GF-D8 (cell line): ENCODE data around the gene PDE8B.

Experiments used
- DNase-seq: peaks from one replicate; lab custom pipeline; 2025; lab: John Stamatoyannopoulos, UW

PDE8B gene

GRCh38 chr5:77321793-77322394, 111.4 kb downstream of the PDE8B start:
- DNase-seq, result no peak

- DNase-seq, result no peak
Measured at GRCh38 chr5:77322406-77322805, 111.9 kb downstream of the PDE8B start.

GRCh38 chr5:77325921-77326541, 115.6 kb downstream of the PDE8B start:
- DNase-seq, result no peak

DNA sequence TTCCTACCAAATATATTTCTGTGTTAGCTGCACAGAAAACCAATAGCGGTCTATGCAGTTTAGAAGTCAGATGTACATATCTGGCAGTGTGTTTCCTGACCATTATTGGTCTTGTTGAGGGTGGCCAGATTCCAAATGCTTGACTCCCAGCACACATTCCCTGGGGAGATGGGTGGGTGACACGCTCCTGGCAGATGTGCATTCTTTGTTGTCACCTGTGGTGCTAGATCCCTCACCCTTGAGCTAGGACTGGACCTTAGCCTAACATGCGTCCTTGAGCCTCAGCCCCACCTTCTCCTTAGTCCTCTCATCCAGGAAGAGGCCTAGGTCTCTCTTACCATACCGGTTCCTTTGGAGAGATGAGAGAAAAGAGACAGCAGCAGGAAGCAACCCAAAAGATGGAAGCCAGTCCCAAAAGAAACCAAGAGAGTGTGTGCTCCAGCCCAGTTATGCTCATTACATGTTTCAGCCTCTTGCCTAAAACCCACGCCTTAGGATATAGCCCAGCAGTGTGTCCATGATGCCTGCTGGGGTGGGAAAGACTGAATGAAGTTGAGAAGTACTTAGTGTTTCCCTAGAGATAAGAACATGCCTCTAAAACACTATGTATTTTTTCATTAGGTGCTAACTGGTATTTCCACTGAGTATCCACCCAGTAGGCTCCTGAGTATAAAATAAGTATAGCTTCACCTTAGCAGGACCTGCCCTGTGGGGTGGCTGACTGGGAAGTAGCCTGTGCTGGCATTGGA, 116.7 kb downstream of the PDE8B start:
- no peak for DNase-seq

- no peak for DNase-seq
Measured at GRCh38 chr5:77328930-77329647, 118.6 kb downstream of the PDE8B start.

GRCh38 chr5:77329664-77330430, 119.4 kb downstream of the PDE8B start:
- no peak for DNase-seq

DNA sequence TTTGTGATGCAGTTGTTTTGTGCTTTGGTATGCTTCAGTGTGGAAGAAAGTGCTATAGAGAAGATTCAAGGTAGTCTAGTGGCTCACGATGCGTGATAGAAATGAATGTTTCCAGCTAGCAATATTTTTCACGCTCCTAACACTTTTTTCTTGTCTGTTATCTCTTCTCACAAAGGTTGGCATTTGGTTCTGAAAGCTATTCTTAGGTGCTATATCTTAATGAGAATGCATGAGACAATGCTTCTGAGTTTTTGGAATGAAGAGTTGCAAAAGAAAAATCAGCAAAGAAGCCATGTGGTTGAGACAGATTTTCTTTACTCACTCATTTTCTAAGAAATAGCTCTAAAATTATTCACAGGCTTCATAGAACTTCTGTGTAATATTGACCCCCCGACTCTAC, 122.6 kb downstream of the PDE8B start:
- no peak for DNase-seq

GRCh38 chr5:77333451-77334123, 123.1 kb downstream of the PDE8B start:
- no peak for DNase-seq

DNA sequence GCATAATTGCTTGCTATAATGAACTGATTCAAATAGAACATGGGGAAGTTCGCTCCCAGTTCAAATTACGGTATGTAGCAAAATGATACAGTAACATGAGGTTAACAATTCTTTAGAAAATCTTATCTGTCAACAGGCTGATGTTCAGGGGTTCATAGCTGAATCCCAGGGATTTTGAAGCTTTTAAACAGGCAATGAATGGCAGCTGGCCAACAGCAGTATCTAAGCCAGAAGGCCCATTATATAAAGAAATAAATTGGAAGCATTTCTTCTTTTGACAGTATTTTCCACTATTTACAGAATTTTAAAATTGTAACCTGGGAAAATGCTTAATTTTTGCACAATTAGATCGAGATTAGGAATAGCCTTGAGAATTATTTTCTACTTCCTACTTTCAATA, 126.8 kb downstream of the PDE8B start:
- DNase-seq, result no peak

GRCh38 chr5:77337686-77338085, 127.2 kb downstream of the PDE8B start:
- no peak for DNase-seq

DNA sequence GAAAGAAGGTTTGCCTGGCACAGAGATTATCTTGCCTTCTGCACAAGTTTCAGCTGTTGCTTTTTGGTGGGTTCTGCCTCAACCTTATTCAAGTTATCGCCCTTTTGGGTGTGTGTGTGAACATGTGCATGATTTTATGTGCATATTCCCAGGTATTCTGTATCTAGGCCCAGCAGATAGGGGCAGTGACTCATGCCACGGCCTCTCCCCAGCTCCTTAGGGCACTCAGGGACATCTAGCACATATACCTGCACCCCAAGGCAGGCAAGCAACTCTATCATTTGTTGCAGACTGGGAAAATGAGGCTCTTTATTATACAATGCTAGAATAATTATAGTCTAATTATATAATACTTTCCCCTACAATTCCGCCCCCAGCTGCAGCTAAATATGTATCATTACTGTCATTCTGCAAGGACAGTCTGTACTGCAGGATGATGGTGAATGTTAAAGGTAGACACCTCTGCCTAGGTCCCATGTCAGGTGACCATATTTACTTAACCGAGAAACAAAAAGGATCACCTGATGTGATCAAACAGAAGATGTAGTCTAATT, 128.9 kb downstream of the PDE8B start:
- DNase-seq, result no peak

DNA sequence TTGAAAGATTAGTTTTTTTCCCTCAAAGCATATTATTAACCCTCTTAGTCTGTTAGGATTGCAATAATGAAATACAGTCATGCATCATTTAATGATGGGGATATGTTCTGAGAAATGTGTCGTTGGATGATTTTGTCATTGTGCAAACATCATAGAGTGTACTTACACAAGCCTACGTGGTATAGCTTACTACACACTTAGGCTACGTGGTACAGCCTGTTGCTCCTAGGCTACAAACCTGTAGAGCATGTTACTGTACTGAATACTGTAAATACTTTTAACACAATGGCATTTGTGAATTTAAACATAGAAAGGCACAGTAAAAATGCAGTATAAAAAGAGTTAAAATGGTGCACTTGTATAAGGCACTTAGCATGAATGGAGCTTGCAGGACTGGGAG, 132.7 kb downstream of the PDE8B start:
- DNase-seq, result no peak

DNA sequence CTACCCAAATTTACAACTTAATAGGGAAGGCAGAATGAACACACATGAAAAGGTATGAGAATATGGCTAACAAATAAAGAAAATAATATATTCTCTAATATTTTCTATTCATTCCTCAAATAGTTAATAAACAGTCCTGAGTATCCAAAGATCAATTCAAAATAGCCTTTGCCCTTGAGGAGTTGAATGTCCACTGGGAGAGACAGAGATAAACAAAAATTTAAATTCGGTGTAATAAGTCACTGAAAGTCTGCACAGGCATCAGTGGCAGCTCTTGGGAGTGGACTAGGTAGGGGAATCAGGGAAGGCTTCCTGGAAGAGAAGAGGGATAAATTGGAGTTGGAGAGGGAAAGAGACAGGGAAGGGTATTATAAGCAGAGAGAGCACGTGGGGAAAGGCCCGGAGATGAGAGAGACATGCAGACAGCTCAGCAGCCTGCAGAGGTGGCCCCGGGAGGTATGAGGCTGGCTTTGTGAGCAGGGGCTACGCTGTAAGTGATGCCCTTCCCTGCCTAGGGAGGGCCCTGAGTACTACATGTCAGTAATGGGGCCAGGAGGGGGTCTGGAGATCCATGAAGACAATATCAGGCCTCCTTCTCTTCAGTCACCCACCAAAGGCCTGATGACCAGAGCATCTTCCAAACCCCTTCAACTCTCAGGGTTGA, 137.1 kb downstream of the PDE8B start:
- no peak for DNase-seq

DNA sequence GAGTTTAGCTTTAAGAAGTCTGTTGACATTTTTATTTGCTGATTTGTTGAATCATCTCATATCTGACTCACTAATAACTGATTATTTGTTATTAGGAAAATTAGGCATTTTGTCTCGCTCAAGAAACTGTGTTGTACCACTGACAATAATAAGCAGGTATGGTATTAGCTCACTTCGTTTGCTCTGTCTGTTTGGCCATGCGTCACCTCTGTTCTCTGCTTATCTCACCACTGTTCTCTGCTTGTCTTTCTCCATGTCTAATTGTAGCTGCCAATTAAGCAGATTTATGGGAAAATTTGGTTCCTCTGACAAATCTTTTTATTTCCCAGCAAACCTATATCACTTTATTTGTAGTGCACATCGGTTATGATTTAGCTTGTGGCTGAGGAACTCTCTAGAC, 142.8 kb downstream of the PDE8B start:
- DNase-seq, result no peak

GRCh38 chr5:77354454-77354853, 144.0 kb downstream of the PDE8B start:
- no peak for DNase-seq

DNA sequence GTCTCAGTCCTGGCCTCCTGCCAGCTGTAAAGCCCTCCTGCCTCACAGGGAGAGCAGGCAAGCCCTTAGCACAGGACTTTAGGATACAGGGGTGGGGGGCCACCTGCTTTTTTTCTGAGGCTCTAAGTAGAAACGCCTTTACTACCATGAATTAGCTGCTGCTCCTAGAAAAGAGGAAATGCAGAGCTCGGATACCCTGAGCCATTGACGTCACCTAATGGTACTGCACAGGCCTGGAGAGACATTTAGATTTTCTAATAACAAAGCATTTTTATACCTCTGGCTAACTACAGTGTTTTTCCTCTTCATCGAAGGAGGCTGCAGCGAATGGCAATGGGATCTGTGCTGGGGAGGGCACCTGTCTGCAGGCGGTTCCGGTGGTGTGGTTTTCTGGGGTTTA, 144.6 kb downstream of the PDE8B start:
- no peak for DNase-seq

GRCh38 chr5:77355751-77356150, 145.3 kb downstream of the PDE8B start:
- DNase-seq, result no peak

- DNase-seq, result no peak
Measured at GRCh38 chr5:77356740-77357139, 146.3 kb downstream of the PDE8B start.

- DNase-seq, result no peak
Measured at GRCh38 chr5:77358255-77359205, 148.1 kb downstream of the PDE8B start.
